Thymus (tissue), 11 donors: ENCODE measurements around the gene HOXD12. TPM values are rescaled to one million over a fixed set of nuclear protein-coding genes. Genes with fewer than 3 reads are reported as not detected.

Experiments
- DNase-seq, 9 donors: peaks; one replicate each; pipeline ENCODE4 v3.0.0-alpha.2; 2013; ENCODE audit warnings: low spot score in 9 of 9, low read depth in 6 of 9, missing footprints in 1 of 9
- H3K27ac ChIP-seq, 2 donors: one replicate each; pipeline ENCODE4 v1.5.1; 2013; ENCODE audit warnings: control low read depth in 1 of 2, low read depth in 1 of 2, low read length in 1 of 2, mild to moderate bottlenecking in 1 of 2, moderate library complexity in 1 of 2
- H3K27me3 ChIP-seq, 2 donors: one replicate each; pipeline ENCODE4 v1.5.1; 2013; ENCODE audit warnings: low read length in 1 of 2; ENCODE audit not compliant: control insufficient read depth in 2 of 2, insufficient read depth in 1 of 2
- H3K36me3 ChIP-seq, 2 donors: one replicate each; pipeline ENCODE4 v1.5.1; 2013; ENCODE audit warnings: low read length in 1 of 2, mild to moderate bottlenecking in 1 of 2, moderate library complexity in 1 of 2; ENCODE audit not compliant: control insufficient read depth in 2 of 2, insufficient read depth in 2 of 2
- H3K4me1 ChIP-seq, 2 donors: one replicate each; pipeline ENCODE4 v1.5.1; 2013; ENCODE audit warnings: low read length in 2 of 2; ENCODE audit not compliant: control insufficient read depth in 2 of 2, insufficient read depth in 2 of 2
- H3K4me3 ChIP-seq, 2 donors: one replicate each; pipeline ENCODE4 v1.5.1; 2013; ENCODE audit warnings: low read length in 2 of 2, control low read depth in 1 of 2, mild to moderate bottlenecking in 1 of 2
- H3K9me3 ChIP-seq, 2 donors: one replicate each; pipeline ENCODE4 v1.5.1; 2013; ENCODE audit warnings: low read length in 1 of 2, mild to moderate bottlenecking in 1 of 2; ENCODE audit not compliant: control insufficient read depth in 2 of 2, insufficient read depth in 1 of 2
- WGBS: extraction: QIAGEN DNeasy Blood & Tissue Kit; methylation state at CpG from one replicate; pipeline ENCODE4 v1.1.7; 2013; 5-methylcytosine and 5-hydroxymethylcytosine counted together
- polyA plus RNA-seq: library from polyadenylated mRNA; stranded (reverse); fragments of 200-250 nt; gene quantifications from one replicate; pipeline ENCODE4 v1.2.3, GENCODE V29; 2013
- total RNA-seq: library from RNA; stranded (reverse); fragments of 120-200 nt; gene quantifications from one replicate; pipeline ENCODE4 v1.2.4, GENCODE V29; 2013
- donor health status: healthy.

Gene HOXD12
- total and polyA plus RNA-seq, 2 donors, result not detected

DNA sequence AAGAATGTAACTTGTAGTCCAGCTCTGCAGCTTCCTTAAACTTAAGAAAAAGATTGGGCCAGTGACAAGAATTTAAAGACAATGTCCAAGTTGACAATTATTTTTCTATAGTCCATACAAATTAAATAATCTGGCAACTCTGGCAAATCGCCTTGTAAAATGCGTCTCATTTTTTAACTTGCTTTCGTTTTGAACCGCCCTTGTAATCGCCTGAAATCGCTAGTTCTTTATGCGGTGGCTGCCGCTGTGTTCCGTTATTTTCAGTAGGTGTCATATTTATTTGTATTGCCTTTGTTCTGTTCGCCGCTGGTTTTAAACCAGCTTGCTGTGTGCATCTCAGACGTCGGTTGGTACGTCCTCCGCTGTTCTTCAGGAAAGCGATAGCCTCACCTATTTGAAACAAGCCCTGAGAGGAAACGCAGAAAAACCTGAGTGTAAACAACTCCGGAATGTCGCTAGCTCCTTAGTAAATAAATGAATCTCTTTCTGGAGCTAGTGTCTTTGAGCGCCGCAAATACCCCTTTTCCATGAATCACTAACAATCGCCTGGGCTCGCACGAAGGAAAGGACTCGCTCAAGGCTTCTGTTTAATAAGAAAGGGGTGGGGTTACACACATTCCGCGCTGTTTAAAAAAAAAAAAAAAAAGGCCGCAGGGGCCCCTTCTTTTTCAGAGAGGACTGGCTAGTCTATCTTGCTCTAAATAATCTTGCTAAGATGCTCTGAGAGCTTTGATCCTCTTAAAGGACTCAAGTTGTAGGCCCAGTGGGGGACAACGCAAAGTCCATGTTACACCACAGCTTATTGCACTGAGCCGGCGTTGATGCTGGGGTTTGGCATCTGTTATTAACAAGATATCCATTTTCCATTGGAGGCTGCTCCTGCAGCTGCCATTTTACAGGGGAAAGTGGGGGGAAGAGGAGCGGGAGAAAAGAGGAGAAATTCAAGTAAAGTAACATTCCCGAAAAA is 32.9 kb downstream of the HOXD12 start:
- 8% methylated on average over 33 of the region's 33 CpGs for WGBS

DNA sequence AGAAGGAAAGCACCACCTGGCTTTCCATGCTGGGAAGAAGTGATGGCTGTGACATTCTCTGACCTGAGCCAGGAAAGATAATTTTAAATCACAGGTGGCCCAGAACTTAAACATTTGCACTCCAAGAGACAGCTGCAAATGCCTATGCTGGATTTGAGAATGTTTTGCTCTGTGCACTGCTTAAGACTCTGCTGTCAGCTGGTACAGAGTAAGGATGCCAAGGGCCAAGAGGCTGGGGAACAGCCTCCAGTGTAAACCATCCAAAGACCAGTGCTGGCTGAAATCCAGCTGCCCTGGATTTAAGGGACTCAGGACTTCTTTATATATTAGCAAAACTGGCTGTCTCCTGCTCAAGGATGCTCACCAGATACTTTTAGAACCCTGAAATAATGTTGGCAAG is 33.8 kb downstream of the HOXD12 start:
- peaks cover 8 to 20% of the 10 kb centered on the region in 2 donors for H3K4me1 ChIP-seq
- H3K27me3 ChIP-seq, result peaks cover 94 to 99% of the 10 kb centered on the region in 2 donors
- H3K4me3 ChIP-seq, result no peak overlapping the region

More for the DNA sequence above, 32.9 kb downstream of the HOXD12 start:
- H3K4me1 ChIP-seq, result peaks cover 8 to 21% of the 10 kb centered on the region in 2 donors
- peak overlapping the region in 1 of 2 donors; percentile 40 for H3K4me3 ChIP-seq
- DNase-seq, result peak in 1 of 9 donors; percentile 56
- no peak overlapping the region for H3K27ac ChIP-seq
- no peaks in the 10 kb centered on the region for H3K36me3 ChIP-seq
- H3K9me3 ChIP-seq, result peaks cover 0 to 15% of the 10 kb centered on the region in 2 donors
- H3K27me3 ChIP-seq, result peaks cover 93 to 99% of the 10 kb centered on the region in 2 donors

DNA sequence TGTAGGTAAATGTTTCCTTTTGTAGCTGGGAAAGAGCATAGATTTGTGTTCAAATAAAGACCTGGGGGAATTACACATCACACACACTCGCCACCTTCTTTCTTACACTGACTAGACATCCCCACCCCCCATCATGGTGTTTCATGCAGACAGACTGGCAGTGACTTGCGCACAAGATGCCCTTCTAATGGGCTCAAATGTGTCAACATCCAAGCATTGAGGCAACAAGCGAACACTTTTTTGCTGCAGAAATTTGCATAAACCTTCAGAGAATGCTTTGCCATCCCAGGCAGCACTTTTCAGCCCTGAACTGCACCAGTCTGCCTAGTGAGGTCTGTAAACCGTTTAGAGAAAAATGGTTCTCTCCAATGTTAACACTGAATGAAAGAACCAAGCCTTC is 34.4 kb downstream of the HOXD12 start:
- Histone ChIP-seq H3K4me3 (no peak overlapping the region), H3K27me3 (peaks cover 94 to 99% of the 10 kb centered on the region in 2 donors), H3K4me1 (peaks cover 8 to 16% of the 10 kb centered on the region in 2 donors), H3K27ac (no peak overlapping the region), H3K36me3 (no peaks in the 10 kb centered on the region), H3K9me3 (peaks cover 0 to 7% of the 10 kb centered on the region in 2 donors)
- 49% methylated on average over 4 of the region's 4 CpGs for WGBS
- no peak for DNase-seq

More for the DNA sequence above, 33.8 kb downstream of the HOXD12 start:
- Histone ChIP-seq H3K27ac (no peak overlapping the region), H3K36me3 (no peaks in the 10 kb centered on the region), H3K9me3 (peaks cover 0 to 10% of the 10 kb centered on the region in 2 donors)
- DNase-seq, result no peak

DNA sequence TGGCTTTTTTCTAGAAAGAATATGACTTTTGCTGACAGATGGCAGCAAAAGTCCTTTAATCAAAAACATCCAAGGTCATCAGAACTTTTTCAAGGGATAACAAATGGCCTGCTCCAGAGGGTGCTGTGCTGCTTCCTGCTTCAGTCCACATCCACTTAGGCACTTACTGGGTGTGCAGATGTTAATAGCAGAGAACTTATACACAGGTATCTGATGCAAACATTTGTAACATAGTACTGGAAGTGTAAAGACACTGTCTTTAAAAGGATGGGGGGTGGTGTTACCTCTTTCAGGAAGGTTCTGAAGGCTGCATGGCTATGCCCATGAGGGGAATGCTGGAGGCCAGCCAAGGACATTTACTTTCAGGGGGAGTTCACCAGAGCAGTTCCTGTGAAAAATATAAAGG is 35.4 kb downstream of the HOXD12 start:
- peaks cover 94 to 100% of the 10 kb centered on the region in 2 donors for H3K27me3 ChIP-seq
- H3K36me3 ChIP-seq, result no peaks in the 10 kb centered on the region
- no peak overlapping the region for H3K27ac ChIP-seq
- no peak overlapping the region for H3K4me3 ChIP-seq
- H3K4me1 ChIP-seq, result peaks cover 8 to 20% of the 10 kb centered on the region in 2 donors
- peaks cover 0 to 9% of the 10 kb centered on the region in 2 donors for H3K9me3 ChIP-seq
- DNase-seq, result no peak

DNA sequence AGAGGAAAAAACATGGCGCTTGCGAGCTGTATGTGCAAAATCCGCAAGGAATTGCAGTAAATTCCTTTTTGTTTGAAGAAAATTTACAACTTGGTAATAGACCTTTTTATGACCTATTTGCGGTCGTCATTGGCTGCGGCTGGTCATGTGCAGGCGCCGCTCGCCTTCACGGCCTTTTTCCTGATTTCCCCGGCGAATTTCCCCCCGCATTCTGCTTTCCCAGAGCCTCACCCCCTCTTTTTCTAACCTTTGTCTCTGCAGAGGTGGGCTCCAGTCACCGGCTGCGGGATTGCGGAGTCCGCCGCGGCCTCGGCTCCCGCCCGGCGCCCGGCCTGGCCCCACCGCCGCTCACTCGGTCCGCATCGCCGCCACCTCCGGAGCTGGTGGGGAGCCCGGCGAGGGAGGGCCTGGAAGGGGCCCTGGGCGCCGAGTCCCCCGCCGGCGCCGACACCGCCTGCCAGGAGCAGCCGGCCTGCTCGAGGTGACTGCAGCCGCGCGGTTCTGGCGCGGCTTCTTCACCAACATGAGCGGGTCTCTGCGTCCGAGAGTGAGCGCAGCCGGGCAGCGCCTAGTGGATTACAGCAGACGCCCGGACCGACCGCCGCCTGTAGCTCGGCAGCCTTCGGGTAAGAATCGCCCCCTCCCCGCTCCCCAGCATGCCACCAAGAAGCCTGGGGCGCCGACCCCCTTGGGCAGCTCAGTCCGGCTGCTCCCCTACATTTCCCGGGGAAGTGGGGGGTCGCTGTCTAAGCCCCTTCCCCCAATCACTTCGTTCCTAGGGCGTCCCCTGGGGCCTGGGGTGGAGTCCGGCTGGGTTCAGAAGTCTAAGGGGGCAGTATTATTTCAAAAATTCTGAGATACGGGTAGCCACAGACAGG is 37.0 kb downstream of the HOXD12 start:
- Histone ChIP-seq H3K9me3 (peaks cover 1 to 17% of the 10 kb centered on the region in 2 donors), H3K4me1 (peaks cover 2 to 30% of the 10 kb centered on the region in 2 donors), H3K4me3 (no peak overlapping the region), H3K27me3 (peaks cover 94 to 100% of the 10 kb centered on the region in 2 donors), H3K27ac (no peak overlapping the region), H3K36me3 (no peaks in the 10 kb centered on the region)
- no peak for DNase-seq
- WGBS, result 4% methylated on average over 71 of the region's 71 CpGs

DNA sequence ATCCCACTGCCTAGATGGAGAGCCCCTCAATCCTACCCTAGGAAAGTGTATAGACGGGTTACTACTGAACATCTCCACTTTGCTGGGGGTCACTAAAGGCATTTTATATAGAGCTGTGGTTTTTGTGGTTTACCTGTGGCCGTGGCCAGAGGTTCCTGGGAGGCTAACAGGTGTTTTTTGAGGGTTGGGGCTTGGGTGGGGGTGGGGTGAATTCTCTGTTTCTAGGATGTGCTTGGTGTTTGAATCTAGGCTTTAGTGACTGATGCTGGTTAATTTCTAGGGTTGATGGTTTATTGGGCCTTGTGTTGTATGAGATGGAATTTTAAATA is 37.6 kb downstream of the HOXD12 start:
- peaks cover 2 to 30% of the 10 kb centered on the region in 2 donors for H3K4me1 ChIP-seq
- no peak for DNase-seq
- WGBS, result 17% methylated on average over 2 of the region's 2 CpGs
- no peak overlapping the region for H3K27ac ChIP-seq
- H3K4me3 ChIP-seq, result no peak overlapping the region
- H3K36me3 ChIP-seq, result no peaks in the 10 kb centered on the region
- peaks cover 1 to 17% of the 10 kb centered on the region in 2 donors for H3K9me3 ChIP-seq
- H3K27me3 ChIP-seq, result peaks cover 94 to 100% of the 10 kb centered on the region in 2 donors

DNA sequence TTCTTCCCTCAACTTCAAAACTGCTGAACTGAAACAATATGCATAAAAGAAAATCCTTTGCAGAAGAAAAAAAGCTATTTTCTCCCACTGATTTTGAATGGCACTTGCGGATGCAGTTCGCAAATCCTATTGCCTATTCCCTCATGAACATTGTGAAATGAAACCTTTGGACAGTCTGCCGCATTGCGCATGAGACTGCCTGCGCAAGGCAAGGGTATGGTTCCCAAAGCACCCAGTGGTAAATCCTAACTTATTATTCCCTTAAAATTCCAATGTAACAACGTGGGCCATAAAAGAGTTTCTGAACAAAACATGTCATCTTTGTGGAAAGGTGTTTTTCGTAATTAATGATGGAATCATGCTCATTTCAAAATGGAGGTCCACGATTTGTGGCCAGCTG is 38.3 kb downstream of the HOXD12 start:
- no peak overlapping the region for H3K27ac ChIP-seq
- no peak overlapping the region for H3K4me3 ChIP-seq
- H3K36me3 ChIP-seq, result no peaks in the 10 kb centered on the region
- WGBS, result 49% methylated on average over 8 of the region's 8 CpGs
- H3K27me3 ChIP-seq, result peaks cover 89 to 100% of the 10 kb centered on the region in 2 donors
- no peak for DNase-seq
- peaks cover 2 to 26% of the 10 kb centered on the region in 2 donors for H3K4me1 ChIP-seq
- peaks cover 1 to 17% of the 10 kb centered on the region in 2 donors for H3K9me3 ChIP-seq

DNA sequence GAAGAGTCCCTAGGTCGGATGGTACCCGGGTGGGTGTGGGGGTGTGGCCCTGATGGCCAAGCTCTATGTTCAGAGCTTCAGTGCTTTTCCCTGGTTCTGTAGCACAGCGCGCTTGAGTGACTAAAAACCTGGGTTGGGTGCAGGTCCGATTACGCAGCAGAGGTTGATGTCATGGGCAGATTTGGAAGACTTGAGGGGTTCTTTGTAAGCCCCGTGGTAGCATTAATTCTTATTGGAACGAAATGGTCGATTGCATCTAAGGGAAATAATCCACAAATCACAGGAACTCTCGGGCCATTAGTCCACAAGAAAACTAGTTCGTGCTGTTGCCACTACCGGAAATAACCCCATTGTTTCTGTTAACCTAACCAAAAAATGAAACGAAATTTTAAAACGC is 38.9 kb downstream of the HOXD12 start:
- Histone ChIP-seq H3K4me3 (peak overlapping the region in 1 of 2 donors; percentile 18), H3K27me3 (peaks cover 89 to 100% of the 10 kb centered on the region in 2 donors), H3K9me3 (peaks cover 1 to 17% of the 10 kb centered on the region in 2 donors), H3K36me3 (no peaks in the 10 kb centered on the region), H3K27ac (no peak overlapping the region), H3K4me1 (peaks cover 2 to 26% of the 10 kb centered on the region in 2 donors)
- whole genome bisulfite sequencing, result 12% methylated on average over 14 of the region's 14 CpGs
- DNase-seq, result no peak
